ENCODE measurements around the gene CA6.
"Not testable (repeated sequence)": the region's sequence is repeated elsewhere in the genome, so short reads cannot be mapped to it uniquely, and the experiment has no call there.

CA6 gene

GRCh38 chr1:8989821-8990220 lies 44.2 kb downstream of the CA6 start:
- Histone ChIP-seq H3K9ac (ENCODE audit: low read depth, low read length, poor library complexity, severe bottlenecking) (no peak overlapping the region), H3K4me3 (ENCODE audit: low read length, poor library complexity, severe bottlenecking) (no peak overlapping the region), H3K79me2 (ENCODE audit: insufficient read depth, low read length) (no peaks in the 10 kb centered on the region), H3K9me2 (replicated peaks; ENCODE audit: low read depth, low read length) (no peaks in the 10 kb centered on the region), H3F3A (ENCODE audit: low read depth) (no peaks in the 10 kb centered on the region), H3K4me1 (ENCODE audit: insufficient read depth, low read length, poor library complexity, severe bottlenecking) (no peaks in the 10 kb centered on the region), H3K9me3 (ENCODE audit: insufficient read depth, low read depth, low read length) (no peaks in the 10 kb centered on the region), H4K20me1 (ENCODE audit: insufficient read depth, low read length, poor library complexity, severe bottlenecking) (no peaks in the 10 kb centered on the region), H3K4me2 (ENCODE audit: low read depth, low read length, poor library complexity, severe bottlenecking) (no peak overlapping the region), H2AFZ (ENCODE audit: low read length) (no peak overlapping the region), H3K27me3 (ENCODE audit: insufficient read depth, low read length, poor library complexity, severe bottlenecking) (no peaks in the 10 kb centered on the region), H3K36me3 (ENCODE audit: insufficient read depth, low read length) (no peaks in the 10 kb centered on the region)
- no peak for TF ChIP-seq EZH2phosphoT487 (IDR thresholded peaks at IDR 0.05; ENCODE audit: borderline replicate concordance)
- TF ChIP-seq CTCF (conservative IDR thresholded peaks at IDR 0.05; ENCODE audit: low read length), result no peak

GRCh38 chr1:8992936-8993687 lies 47.4 kb downstream of the CA6 start:
- no peak overlapping the region for H3K4me2 ChIP-seq (ENCODE audit: low read depth, low read length, poor library complexity, severe bottlenecking)
- H3K36me3 ChIP-seq (ENCODE audit: insufficient read depth, low read length), result no peaks in the 10 kb centered on the region
- H3K9me3 ChIP-seq (ENCODE audit: insufficient read depth, low read depth, low read length), result no peaks in the 10 kb centered on the region
- no peaks in the 10 kb centered on the region for H3K27me3 ChIP-seq (ENCODE audit: insufficient read depth, low read length, poor library complexity, severe bottlenecking)
- H2AFZ ChIP-seq (ENCODE audit: low read length), result 0 out of 2 replicates have a peak overlapping the region, but pooled peaks have one; percentile 26
- H3K9ac ChIP-seq (ENCODE audit: low read depth, low read length, poor library complexity, severe bottlenecking), result no peak overlapping the region
- no peaks in the 10 kb centered on the region for H3K9me2 ChIP-seq (replicated peaks; ENCODE audit: low read depth, low read length)
- H3K4me1 ChIP-seq (ENCODE audit: insufficient read depth, low read length, poor library complexity, severe bottlenecking), result no peaks in the 10 kb centered on the region
- H3K4me3 ChIP-seq (ENCODE audit: low read length, poor library complexity, severe bottlenecking), result no peak overlapping the region
- no peaks in the 10 kb centered on the region for H3K79me2 ChIP-seq (ENCODE audit: insufficient read depth, low read length)
- no peaks in the 10 kb centered on the region for H3F3A ChIP-seq (ENCODE audit: low read depth)
- H4K20me1 ChIP-seq (ENCODE audit: insufficient read depth, low read length, poor library complexity, severe bottlenecking), result no peaks in the 10 kb centered on the region
- peak; percentile 49 for TF ChIP-seq CTCF (conservative IDR thresholded peaks at IDR 0.05; ENCODE audit: low read length)
- TF ChIP-seq EZH2phosphoT487 (IDR thresholded peaks at IDR 0.05; ENCODE audit: borderline replicate concordance), result no peak

- H3K4me1 ChIP-seq (ENCODE audit: insufficient read depth, low read length, poor library complexity, severe bottlenecking); H3K4me3 ChIP-seq (ENCODE audit: low read length, poor library complexity, severe bottlenecking); H3F3A ChIP-seq (ENCODE audit: low read depth); H3K4me2 ChIP-seq (ENCODE audit: low read depth, low read length, poor library complexity, severe bottlenecking); H4K20me1 ChIP-seq (ENCODE audit: insufficient read depth, low read length, poor library complexity, severe bottlenecking); H3K9me3 ChIP-seq (ENCODE audit: insufficient read depth, low read depth, low read length); H2AFZ ChIP-seq (ENCODE audit: low read length); H3K9ac ChIP-seq (ENCODE audit: low read depth, low read length, poor library complexity, severe bottlenecking); H3K27me3 ChIP-seq (ENCODE audit: insufficient read depth, low read length, poor library complexity, severe bottlenecking); H3K36me3 ChIP-seq (ENCODE audit: insufficient read depth, low read length); H3K79me2 ChIP-seq (ENCODE audit: insufficient read depth, low read length); H3K9me2 ChIP-seq (replicated peaks; ENCODE audit: low read depth, low read length): not testable (repeated sequence)
These were observed 48.5 kb downstream of the CA6 start for GRCh38 chr1:8993962-8994675.

GRCh38 chr1:9001534-9002214 lies 56.0 kb downstream of the CA6 start:
- not testable (repeated sequence) for H2AFZ ChIP-seq (ENCODE audit: low read length); H3K9me3 ChIP-seq (ENCODE audit: insufficient read depth, low read depth, low read length); H3F3A ChIP-seq (ENCODE audit: low read depth); H3K4me2 ChIP-seq (ENCODE audit: low read depth, low read length, poor library complexity, severe bottlenecking); H4K20me1 ChIP-seq (ENCODE audit: insufficient read depth, low read length, poor library complexity, severe bottlenecking); H3K27me3 ChIP-seq (ENCODE audit: insufficient read depth, low read length, poor library complexity, severe bottlenecking); H3K4me3 ChIP-seq (ENCODE audit: low read length, poor library complexity, severe bottlenecking); H3K79me2 ChIP-seq (ENCODE audit: insufficient read depth, low read length); H3K4me1 ChIP-seq (ENCODE audit: insufficient read depth, low read length, poor library complexity, severe bottlenecking); H3K36me3 ChIP-seq (ENCODE audit: insufficient read depth, low read length); H3K9ac ChIP-seq (ENCODE audit: low read depth, low read length, poor library complexity, severe bottlenecking); H3K9me2 ChIP-seq (replicated peaks; ENCODE audit: low read depth, low read length)

GRCh38 chr1:9002215-9002560 lies 56.5 kb downstream of the CA6 start:
- H4K20me1 ChIP-seq (ENCODE audit: insufficient read depth, low read length, poor library complexity, severe bottlenecking); H3F3A ChIP-seq (ENCODE audit: low read depth); H3K4me2 ChIP-seq (ENCODE audit: low read depth, low read length, poor library complexity, severe bottlenecking); H3K4me3 ChIP-seq (ENCODE audit: low read length, poor library complexity, severe bottlenecking); H3K9me3 ChIP-seq (ENCODE audit: insufficient read depth, low read depth, low read length); H3K36me3 ChIP-seq (ENCODE audit: insufficient read depth, low read length); H3K27me3 ChIP-seq (ENCODE audit: insufficient read depth, low read length, poor library complexity, severe bottlenecking); H3K79me2 ChIP-seq (ENCODE audit: insufficient read depth, low read length); H3K9ac ChIP-seq (ENCODE audit: low read depth, low read length, poor library complexity, severe bottlenecking); H3K4me1 ChIP-seq (ENCODE audit: insufficient read depth, low read length, poor library complexity, severe bottlenecking); H2AFZ ChIP-seq (ENCODE audit: low read length); H3K9me2 ChIP-seq (replicated peaks; ENCODE audit: low read depth, low read length): not testable (repeated sequence)

Measured in Loucy (cell line).